ENCODE data around the gene PTPRM. TPM values are rescaled to one million over a fixed set of nuclear protein-coding genes. Genes with fewer than 3 reads are reported as not detected.

Gene PTPRM
- total and polyA plus RNA-seq, 2 of the 8 experiments (the other 6 are each of a cell fraction or from before 2014, with no cell fraction given) = 4.1 to 7.0 TPM

GRCh38 chr18:7615840-7616239 is 48.7 kb downstream of the PTPRM start:
- Histone ChIP-seq H3K23me2 (ENCODE audit: low read depth, low read length) (no peaks in the 10 kb centered on the region; the same call in 1 of the 2 replicates), H3K4me1 (replicated peaks in 1 of 4; ENCODE audit: control insufficient read depth in 3 of 4, insufficient read depth in 4 of 4, low read length in 3 of 4) (peaks cover 0 to 3% (median 0%) of the 10 kb centered on the region in 4 experiments; a peak in 1 of 7 replicates), H3K27ac (ENCODE audit: low read depth, low read length) (no peak overlapping the region), H2BK12ac (ENCODE audit: low read depth, low read length) (no peak overlapping the region), H3K18ac (ENCODE audit: extremely low read depth, low read length) (no peak overlapping the region), H3K9ac (replicated peaks in 1 of 4; ENCODE audit: extremely low read depth in 1 of 4, low read depth in 3 of 4, low read length in 3 of 4) (no peak overlapping the region), H2AK5ac (ENCODE audit: low read depth, low read length) (no peak overlapping the region), H4K20me1 (replicated peaks in 1 of 2; ENCODE audit: control insufficient read depth in 1 of 2, insufficient read depth in 2 of 2, low read length in 2 of 2) (no peaks in the 10 kb centered on the region), H3K9me3 (ENCODE audit: insufficient read depth in 2 of 2, low read depth in 1 of 2, low read length in 1 of 2) (no peaks in the 10 kb centered on the region), H4K8ac (ENCODE audit: extremely low read depth, insufficient read depth, low read length) (no peak overlapping the region), H3K56ac (replicated peaks; ENCODE audit: insufficient read length, low read depth, low read length) (no peak overlapping the region), H3K4ac (replicated peaks; ENCODE audit: insufficient read length, low read depth, low read length) (no peak overlapping the region), H3K79me1 (ENCODE audit: low read depth, low read length) (no peaks in the 10 kb centered on the region), H3K36me3 (ENCODE audit: control insufficient read depth in 2 of 4, insufficient read depth in 4 of 4, low read length in 3 of 4) (no peaks in the 10 kb centered on the region), H2BK120ac (replicated peaks; ENCODE audit: low read depth, low read length) (no peak overlapping the region), H3K4me2 (ENCODE audit: insufficient read depth in 1 of 2, low read depth in 2 of 2, low read length in 2 of 2) (no peak overlapping the region), H4K5ac (ENCODE audit: insufficient read length, low read depth, low read length) (no peak overlapping the region), H3K4me3 (ENCODE audit: extremely low read depth in 1 of 4, insufficient read depth in 2 of 4, low read depth in 3 of 4, low read length in 4 of 4) (no peak overlapping the region), H2BK15ac (ENCODE audit: low read length) (no peak overlapping the region), H2BK20ac (ENCODE audit: low read length) (no peak overlapping the region), H3K79me2 (ENCODE audit: control insufficient read depth in 1 of 2, insufficient read depth in 2 of 2, low read length in 2 of 2) (no peaks in the 10 kb centered on the region), H3K27me3 (replicated peaks in 1 of 4; ENCODE audit: control insufficient read depth in 3 of 4, extremely low read depth in 1 of 4, insufficient read depth in 3 of 4, low read length in 3 of 4) (no peaks in the 10 kb centered on the region), H2AFZ (ENCODE audit: low read length) (no peak overlapping the region), H3K14ac (ENCODE audit: insufficient read length) (no peak overlapping the region), H4K91ac (replicated peaks; ENCODE audit: insufficient read length, low read length) (no peak overlapping the region), H3K23ac (ENCODE audit: insufficient read length) (no peak overlapping the region), H2BK5ac (ENCODE audit: low read depth, low read length) (no peak overlapping the region)
- POLR2A ChIA-PET (ENCODE audit: partially characterized antibody) = no interaction called here
- WGBS, 2 experiments (ENCODE audit: extremely low coverage in 1 of 2, insufficient coverage in 1 of 2, insufficient read length in 1 of 2, insufficient replicate concordance in 2 of 2, low coverage in 1 of 2, low lambda C conversion rate in 2 of 2, missing lambda C conversion rate in 1 of 2) = 95% methylated on average over 9 of the region's 9 CpGs; no CpG with 5 or more reads in 1 of the 2 experiments
- CTCF ChIA-PET (ENCODE audit: partially characterized antibody) = interaction anchor here (1.7 kb wide), 1 partner anchor 13 kb away, joined by 4 read pairs; no protein-coding TSS in a partner anchor
- FAIRE-seq = no peak
- DNase-seq (ENCODE audit: low read depth in 1 of 2, low spot score in 2 of 2) = no peak
- TF ChIP-seq ZNF274 (IDR thresholded peaks at IDR 0.05; ENCODE audit: borderline replicate concordance, extremely low read depth, low read length) (no peak), RAD21 (IDR thresholded peaks at IDR 0.05 in 1 of 2, conservative IDR thresholded peaks at IDR 0.05 in 1 of 2; ENCODE audit: low read depth in 2 of 2, low read length in 2 of 2) (no peak), CEBPB (IDR thresholded peaks at IDR 0.05; ENCODE audit: low read depth, low read length) (no peak), EP300 (IDR thresholded peaks at IDR 0.05; ENCODE audit: borderline replicate concordance in 1 of 2, low read depth in 2 of 2, low read length in 2 of 2) (no peak), SP1 (IDR thresholded peaks at IDR 0.05; ENCODE audit: low read depth, low read length) (no peak), SRF (IDR thresholded peaks at IDR 0.05; ENCODE audit: low read depth, low read length) (no peak), SP4 (IDR thresholded peaks at IDR 0.05; ENCODE audit: low read length) (no peak)
